OCI-LY7 (cell line): ENCODE data around the gene ARHGEF39. TPM values are rescaled to one million over a fixed set of nuclear protein-coding genes. Genes with fewer than 3 reads are reported as not detected.

Experiments used
- BruUV-seq: library from RNA; stranded (reverse); fragments of 400-500 nt; replicated peaks from 2 replicates; lab custom pipeline; 2021; lab: Mats Ljungman, UMichigan
- CTCF ChIA-PET: fragments of 300-600 bp; sonication (Branson Sonifier 250); formaldehyde crosslinking; loops from one replicate; lab custom pipeline; 2022; ENCODE audit warnings: antibody characterized with exemption; ENCODE audit not compliant: unreplicated experiment; lab: Charles Lee
- POLR2A ChIA-PET: fragments of 300-600 bp; sonication (Branson Sonifier 250); formaldehyde crosslinking; loops from one replicate; lab custom pipeline; 2022; ENCODE audit warnings: antibody characterized with exemption; lab: Charles Lee
- DNase-seq: peaks from one replicate; pipeline ENCODE4 v3.0.0-alpha.2; 2015; ENCODE audit warnings: low spot score
- H2AFZ ChIP-seq: fragments of 200-600 bp; sonication (generic), shearing (Covaris generic); 2 replicates; pipeline ENCODE4 v1.6.1; 2014; ENCODE audit warnings: mild to moderate bottlenecking, antibody characterized with exemption, low read length, moderate library complexity
- H3K27ac ChIP-seq: fragments of 200-600 bp; sonication (generic); 2 replicates; pipeline ENCODE4 v1.5.1; 2014; ENCODE audit warnings: mixed run types, low read depth, mild to moderate bottlenecking, moderate library complexity, low read length, inconsistent platforms; ENCODE audit not compliant: poor library complexity, severe bottlenecking
- H3K36me3 ChIP-seq: fragments of 200-600 bp; sonication (generic); 2 replicates; pipeline ENCODE4 v1.6.1; 2014; ENCODE audit warnings: mild to moderate bottlenecking, antibody characterized with exemption, low read length, moderate library complexity, mixed read lengths; ENCODE audit not compliant: insufficient read depth
- H3K4me1 ChIP-seq: fragments of 200-600 bp; sonication (generic); 2 replicates; pipeline ENCODE4 v1.5.1; 2014; ENCODE audit warnings: mild to moderate bottlenecking, low read length; ENCODE audit not compliant: insufficient read depth, poor library complexity, severe bottlenecking
- H3K4me2 ChIP-seq: fragments of 200-600 bp; sonication (generic); 2 replicates; pipeline ENCODE4 v1.6.1; 2014; ENCODE audit warnings: mild to moderate bottlenecking, low read length
- H3K4me3 ChIP-seq: fragments of 200-600 bp; sonication (generic); 2 replicates; pipeline ENCODE4 v1.5.1; 2014; ENCODE audit warnings: mild to moderate bottlenecking, low read depth, low read length; ENCODE audit not compliant: poor library complexity, severe bottlenecking
- H3K79me2 ChIP-seq: fragments of 200-600 bp; sonication (generic); 2 replicates; pipeline ENCODE4 v1.6.1; 2016; ENCODE audit warnings: low read depth, mild to moderate bottlenecking, low read length, moderate library complexity, mixed read lengths; ENCODE audit not compliant: insufficient read depth
- H3K9me2 ChIP-seq: fragments of 200-600 bp; sonication (generic); 2 replicates; pipeline ENCODE4 v1.6.1; 2016; ENCODE audit warnings: mild to moderate bottlenecking, low read length, mixed read lengths; ENCODE audit not compliant: insufficient read depth
- H3K9me3 ChIP-seq: fragments of 200-600 bp; sonication (generic); 2 replicates; pipeline ENCODE4 v1.6.1; 2014; ENCODE audit warnings: mild to moderate bottlenecking, mixed run types, low read length, mixed read lengths
- H4K20me1 ChIP-seq: fragments of 200-600 bp; sonication (generic); 2 replicates; pipeline ENCODE4 v1.6.1; 2014; ENCODE audit warnings: mild to moderate bottlenecking, antibody characterized with exemption, low read length, moderate library complexity, mixed read lengths; ENCODE audit not compliant: insufficient read depth
- EZH2phosphoT487 ChIP-seq: fragments of 200-600 bp; sonication (generic); IDR thresholded peaks from 2 replicates; pipeline ENCODE4 v1.6.1; 2018; ENCODE audit warnings: low read depth, borderline replicate concordance, mild to moderate bottlenecking, mixed run types, antibody characterized with exemption, low read length, moderate library complexity, mixed read lengths
- intact Hi-C: fragments of 100-400 bp; cut with micrococcal nuclease; formaldehyde crosslinking; loops from one replicate; pipeline ENCODE4 v1.10.0; 2022; ENCODE audit not compliant: unreplicated experiment
- total RNA-seq, 2 experiments: library from RNA; depleted of rRNA in 1 of 2; stranded (reverse); fragments of >200 nt in 1 of 2; shearing (Covaris generic) in 1 of 2; gene quantifications; 2 replicates each; pipeline ENCODE4 v1.2.3, GENCODE V29; 2014 to 2022
- TF ChIP-seq, protein P1 (sequence below): fragments of 200-600 bp; sonication (generic); conservative IDR thresholded peaks from 2 replicates; pipeline ENCODE4 v1.5.1; 2014; ENCODE audit warnings: mild to moderate bottlenecking, antibody characterized with exemption, low read length, moderate library complexity, mixed read lengths

The ARHGEF39 gene
- total RNA-seq, 2 experiments from 2014 or later, result 30.8 to 48.1 TPM

DNA sequence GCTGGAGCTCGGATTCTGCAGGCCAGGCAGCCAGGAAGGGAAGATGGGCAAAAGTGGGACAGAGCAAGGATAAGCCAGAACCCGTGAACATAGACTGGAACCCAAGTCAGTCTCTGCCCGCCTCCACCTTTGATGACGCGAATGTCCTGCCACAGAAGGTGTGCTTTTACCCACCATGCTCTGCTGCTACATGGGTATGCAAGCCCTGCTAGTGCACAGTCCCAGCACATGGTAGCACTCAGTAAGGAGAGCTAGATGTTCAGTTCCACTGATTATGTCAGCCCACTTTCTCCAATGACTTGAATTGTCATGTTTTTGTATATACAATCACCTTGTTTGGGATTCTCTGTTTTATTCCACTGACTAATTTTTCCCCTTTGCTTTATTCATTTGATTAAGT is 35.4 kb downstream of the ARHGEF39 start:
- CTCF ChIA-PET, result no interaction called here
- Histone ChIP-seq H3K4me3 (no peak overlapping the region), H3K27ac (no peak overlapping the region), H2AFZ (peak overlapping the region; percentile 48), H3K4me2 (no peak overlapping the region), H4K20me1 (no peaks in the 10 kb centered on the region), H3K4me1 (peaks cover 34% of the 10 kb centered on the region), H3K9me2 (no peaks in the 10 kb centered on the region), H3K9me3 (no peaks in the 10 kb centered on the region), H3K36me3 (no peaks in the 10 kb centered on the region), H3K79me2 (no peaks in the 10 kb centered on the region)
- TF ChIP-seq, protein P1, sequence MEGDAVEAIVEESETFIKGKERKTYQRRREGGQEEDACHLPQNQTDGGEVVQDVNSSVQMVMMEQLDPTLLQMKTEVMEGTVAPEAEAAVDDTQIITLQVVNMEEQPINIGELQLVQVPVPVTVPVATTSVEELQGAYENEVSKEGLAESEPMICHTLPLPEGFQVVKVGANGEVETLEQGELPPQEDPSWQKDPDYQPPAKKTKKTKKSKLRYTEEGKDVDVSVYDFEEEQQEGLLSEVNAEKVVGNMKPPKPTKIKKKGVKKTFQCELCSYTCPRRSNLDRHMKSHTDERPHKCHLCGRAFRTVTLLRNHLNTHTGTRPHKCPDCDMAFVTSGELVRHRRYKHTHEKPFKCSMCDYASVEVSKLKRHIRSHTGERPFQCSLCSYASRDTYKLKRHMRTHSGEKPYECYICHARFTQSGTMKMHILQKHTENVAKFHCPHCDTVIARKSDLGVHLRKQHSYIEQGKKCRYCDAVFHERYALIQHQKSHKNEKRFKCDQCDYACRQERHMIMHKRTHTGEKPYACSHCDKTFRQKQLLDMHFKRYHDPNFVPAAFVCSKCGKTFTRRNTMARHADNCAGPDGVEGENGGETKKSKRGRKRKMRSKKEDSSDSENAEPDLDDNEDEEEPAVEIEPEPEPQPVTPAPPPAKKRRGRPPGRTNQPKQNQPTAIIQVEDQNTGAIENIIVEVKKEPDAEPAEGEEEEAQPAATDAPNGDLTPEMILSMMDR, result no peak
- TF ChIP-seq EZH2phosphoT487, result no peak
- DNase-seq, result no peak
- BruUV-seq, result no TSS peak
- intact Hi-C loops, result no loop called here
- POLR2A ChIA-PET, result interaction anchor here (0.5 to 4.3 kb wide), 8 partner anchors 10 to 174 kb away, joined by 3 to 37 read pairs (median 6); partner anchors contain the start of genes CCDC107, CD72, RMRP and SIT1

DNA sequence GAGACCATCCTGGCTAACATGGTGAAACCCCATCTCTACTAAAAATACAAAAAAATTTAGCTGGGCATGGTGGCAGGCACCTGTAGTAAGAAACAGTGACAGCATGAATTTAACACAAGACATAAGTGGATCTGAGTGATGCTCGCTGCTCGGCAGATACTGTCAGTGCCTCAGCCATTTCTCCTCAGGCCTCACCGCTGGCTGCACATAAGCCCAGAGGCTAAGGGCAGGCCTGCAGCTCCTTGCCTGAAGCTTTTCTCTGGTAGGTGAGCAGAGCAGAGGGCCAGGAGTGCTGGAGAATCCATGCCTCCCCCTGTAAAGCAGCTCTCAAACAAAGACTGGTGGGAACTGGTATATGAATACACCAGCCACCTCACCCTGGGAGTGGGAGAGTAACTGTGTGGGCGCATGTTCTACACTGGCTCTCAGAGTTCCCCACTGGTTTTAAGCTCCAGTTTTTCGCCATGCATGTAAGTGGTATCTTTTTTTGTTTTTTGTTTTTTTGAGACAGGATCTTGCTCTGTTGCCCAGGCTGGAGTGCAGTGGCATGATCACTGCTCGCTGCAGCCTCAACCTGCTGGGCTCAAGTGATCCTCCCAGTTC is 36.5 kb downstream of the ARHGEF39 start:
- no peaks in the 10 kb centered on the region for H4K20me1 ChIP-seq
- H2AFZ ChIP-seq, result no peak overlapping the region
- H3K27ac ChIP-seq, result no peak overlapping the region
- POLR2A ChIA-PET, result interaction anchor here (1.2 to 4.3 kb wide), 6 partner anchors 9 to 29 kb away, joined by 5 to 37 read pairs (median 8); partner anchors contain the start of genes CCDC107, CD72, RMRP and SIT1
- peaks cover 23% of the 10 kb centered on the region for H3K4me1 ChIP-seq
- TF ChIP-seq EZH2phosphoT487, result no peak
- TF ChIP-seq, protein P1, result no peak
- DNase-seq, result no peak
- intact Hi-C loops, result no loop called here
- CTCF ChIA-PET, result interaction anchor here (0.5 to 1.0 kb wide), 2 partner anchors 9 to 19 kb away, joined by 6 read pairs; no protein-coding TSS in a partner anchor
- no peak overlapping the region for H3K4me3 ChIP-seq
- no TSS peak for BruUV-seq
- H3K4me2 ChIP-seq, result no peak overlapping the region
- no peaks in the 10 kb centered on the region for H3K9me2 ChIP-seq
- no peaks in the 10 kb centered on the region for H3K36me3 ChIP-seq
- H3K79me2 ChIP-seq, result no peaks in the 10 kb centered on the region
- no peaks in the 10 kb centered on the region for H3K9me3 ChIP-seq

DNA sequence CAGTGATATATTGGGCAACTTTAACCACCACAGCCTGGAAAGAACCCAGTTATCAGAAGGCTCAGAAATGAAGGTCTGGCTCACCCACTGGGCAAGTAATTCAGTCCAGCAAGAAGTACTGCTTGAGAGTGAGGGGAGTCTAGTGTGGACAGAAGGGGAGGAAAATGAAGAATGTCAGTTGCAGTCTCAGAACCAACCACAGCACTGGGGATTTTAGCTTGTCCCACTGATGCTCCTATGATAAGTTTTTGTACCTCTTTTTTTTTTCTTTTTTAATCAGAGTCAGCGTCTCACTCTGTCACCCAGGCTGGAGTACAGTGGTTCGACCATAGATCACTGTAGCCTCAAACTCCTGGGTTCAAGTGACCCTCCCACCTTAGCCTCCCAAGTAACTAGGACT is 37.4 kb downstream of the ARHGEF39 start:
- H3K4me2 ChIP-seq, result peak overlapping the region; percentile 10; the same call in 1 of the 2 replicates
- no peaks in the 10 kb centered on the region for H3K9me2 ChIP-seq
- CTCF ChIA-PET, result no interaction called here
- H2AFZ ChIP-seq, result peak overlapping the region; percentile 55; the same call in 1 of the 2 replicates
- no peaks in the 10 kb centered on the region for H3K79me2 ChIP-seq
- BruUV-seq, result no TSS peak
- intact Hi-C loops, result no loop called here
- no peak for TF ChIP-seq EZH2phosphoT487
- TF ChIP-seq, protein P1, result no peak
- POLR2A ChIA-PET, result interaction anchor here (0.9 to 4.3 kb wide), 5 partner anchors 8 to 18 kb away, joined by 4 to 37 read pairs (median 6); partner anchors contain the start of gene CD72
- H3K4me1 ChIP-seq, result peaks cover 20% of the 10 kb centered on the region
- no peak for DNase-seq
- no peaks in the 10 kb centered on the region for H3K36me3 ChIP-seq
- no peak overlapping the region for H3K27ac ChIP-seq
- no peak overlapping the region for H3K4me3 ChIP-seq
- H4K20me1 ChIP-seq, result no peaks in the 10 kb centered on the region
- H3K9me3 ChIP-seq, result no peaks in the 10 kb centered on the region
